Keratinocyte (primary cell): ENCODE results near the gene PPP1R12A. TPM values are rescaled to one million over a fixed set of nuclear protein-coding genes. Genes with fewer than 3 reads are reported as not detected.

ENCODE experiments used
- DNase-seq: peaks from one replicate; pipeline ENCODE4 v3.0.0-alpha.2; 2011; ENCODE audit warnings: low read depth, missing footprints, low spot score
- FAIRE-seq: peaks from 2 replicates; lab custom pipeline; 2011; peaks lifted over from hg19 to GRCh38; lab: Jason Lieb, UNC
- H2AFZ ChIP-seq: 2 replicates; pipeline ENCODE4 v1.6.0; 2012; ENCODE audit warnings: low read length, control low read depth, inconsistent platforms; ENCODE audit not compliant: control insufficient read depth
- H3K27ac ChIP-seq: 2 replicates; pipeline ENCODE4 v1.5.1; 2011; ENCODE audit warnings: low read length; ENCODE audit not compliant: control insufficient read depth, insufficient read depth
- H3K27me3 ChIP-seq: 3 replicates; pipeline ENCODE4 v1.6.0; 2011; ENCODE audit warnings: low read length; ENCODE audit not compliant: control insufficient read depth, insufficient read depth; ENCODE audit errors: extremely low read depth
- H3K36me3 ChIP-seq, 2 experiments: 2 replicates in 1 of 2; 3 replicates in 1 of 2; pipeline ENCODE4 v1.5.1; 2011; ENCODE audit warnings: low read length in 2 of 2, mild to moderate bottlenecking in 1 of 2; ENCODE audit not compliant: control insufficient read depth in 2 of 2, insufficient read depth in 2 of 2; ENCODE audit errors: extremely low read depth in 1 of 2
- H3K4me1 ChIP-seq: 3 replicates; pipeline ENCODE4 v1.5.1; 2011; ENCODE audit warnings: low read length; ENCODE audit not compliant: control insufficient read depth, insufficient read depth; ENCODE audit errors: extremely low read depth
- H3K4me2 ChIP-seq: 3 replicates; pipeline ENCODE4 v1.6.0; 2011; ENCODE audit warnings: low read depth, low read length; ENCODE audit not compliant: control insufficient read depth, insufficient read depth; ENCODE audit errors: extremely low read depth
- H3K4me3 ChIP-seq, 3 experiments: fragments of 200-600 bp in 1 of 3; sonication (generic) in 1 of 3; 2 replicates in 2 of 3; 3 replicates in 1 of 3; pipeline ENCODE4 v1.5.1; 2011 to 2016; ENCODE audit warnings: low read length in 3 of 3, mild to moderate bottlenecking in 3 of 3, control low read depth in 2 of 3, inconsistent platforms in 1 of 3, low read depth in 1 of 3, mixed read lengths in 1 of 3, mixed run types in 1 of 3, moderate library complexity in 1 of 3; ENCODE audit not compliant: control insufficient read depth in 2 of 3, insufficient read depth in 2 of 3; ENCODE audit errors: extremely low read depth in 1 of 3
- H3K79me2 ChIP-seq: 2 replicates; pipeline ENCODE4 v1.6.0; 2012; ENCODE audit warnings: low read length; ENCODE audit not compliant: control insufficient read depth, insufficient read depth
- H3K9ac ChIP-seq: 3 replicates; pipeline ENCODE4 v1.6.0; 2011; ENCODE audit warnings: low read length; ENCODE audit not compliant: control insufficient read depth, insufficient read depth; ENCODE audit errors: extremely low read depth
- H3K9me1 ChIP-seq: 3 replicates; pipeline ENCODE4 v1.6.0; 2011; ENCODE audit warnings: low read length; ENCODE audit not compliant: control insufficient read depth, insufficient read depth; ENCODE audit errors: extremely low read depth
- H3K9me3 ChIP-seq: 2 replicates; pipeline ENCODE4 v1.5.1; 2012; ENCODE audit warnings: low read depth, low read length; ENCODE audit not compliant: control insufficient read depth
- H4K20me1 ChIP-seq: 3 replicates; pipeline ENCODE4 v1.6.0; 2011; ENCODE audit warnings: low read length; ENCODE audit not compliant: control insufficient read depth, insufficient read depth; ENCODE audit errors: extremely low read depth
- CTCF ChIP-seq, 3 experiments: IDR thresholded peaks in 1 of 3; conservative IDR thresholded peaks in 1 of 3; optimal IDR thresholded peaks in 1 of 3; 2 replicates in 2 of 3; 3 replicates in 1 of 3; pipeline versions ENCODE3 to v1.5.1; 2011; ENCODE audit warnings: low read length in 3 of 3, mild to moderate bottlenecking in 3 of 3, moderate library complexity in 2 of 3, control low read depth in 1 of 3, inconsistent platforms in 1 of 3; ENCODE audit not compliant: insufficient read depth in 2 of 3; ENCODE audit errors: extremely low read depth in 1 of 3
- EZH2 ChIP-seq: IDR thresholded peaks from one replicate; pipeline ENCODE4 v1.6.1; 2012; ENCODE audit warnings: inconsistent platforms, mild to moderate bottlenecking, low read length, moderate library complexity
- dilution Hi-C: fragments of 300-500 bp; cut with MboI; formaldehyde crosslinking; loops from one replicate; pipeline ENCODE4 v1.7.0; 2020; ENCODE audit warnings: low sequenced_read_pairs; ENCODE audit not compliant: extremely low pct_ligation_motif_present
- polyA plus RNA-seq, 5 experiments: library from polyadenylated mRNA; depleted of rRNA in 3 of 5; stranded (reverse) in 3 of 5; stranded (forward) in 1 of 5; unstranded in 1 of 5; fragments of >200 nt; gene quantifications; 1 replicate in 1 of 5; 2 replicates in 3 of 5; 3 replicates in 1 of 5; pipeline versions ENCODE4 v1.2.1 to v1.2.3, GENCODE V29; 2011 to 2012; ENCODE audit warnings: missing spikeins in 2 of 5, low read depth in 1 of 5, low replicate concordance in 1 of 5

Gene PPP1R12A
- polyA plus RNA-seq, 1 donor (not counting 4 experiments of a cell fraction or from before 2014, with no cell fraction given) = 45.2 TPM

- H4K20me1 ChIP-seq = no peaks in the 10 kb centered on the region
- FAIRE-seq (peak; percentile 81), DNase-seq (peak; percentile 48)
- H2AFZ ChIP-seq = peak overlapping the region; percentile 48
- no peak overlapping the region for H3K9ac ChIP-seq
- TF ChIP-seq CTCF (optimal IDR thresholded peaks at IDR 0.05 in 1 of 3, IDR thresholded peaks at IDR 0.05 in 1 of 3, conservative IDR thresholded peaks at IDR 0.05 in 1 of 3; ENCODE audit: extremely low read depth in 1 of 3, insufficient read depth in 2 of 3, low read length in 3 of 3) (no peak), EZH2 (no peak)
- no peaks in the 10 kb centered on the region for H3K27me3 ChIP-seq
- peak overlapping the region; percentile 23 for H3K27ac ChIP-seq
- dilution Hi-C loops = no loop called here
- peak overlapping the region; percentile 59 for H3K4me2 ChIP-seq
- no peaks in the 10 kb centered on the region for H3K9me3 ChIP-seq
- no peaks in the 10 kb centered on the region for H3K9me1 ChIP-seq
- no peaks in the 10 kb centered on the region for H3K36me3 ChIP-seq
- peak overlapping the region in 1 of 3 experiments; percentile 5 for H3K4me3 ChIP-seq
- H3K4me1 ChIP-seq = peaks cover 16% of the 10 kb centered on the region
- H3K79me2 ChIP-seq = no peaks in the 10 kb centered on the region
Observed at GRCh38 chr12:79983492-79983891, 48.6 kb upstream of the PPP1R12A start.

GRCh38 chr12:79982086-79983062 lies 47.5 kb upstream of the PPP1R12A start:
- H3K27me3 ChIP-seq = no peaks in the 10 kb centered on the region
- H3K4me3 ChIP-seq = no peak overlapping the region
- H3K79me2 ChIP-seq = no peaks in the 10 kb centered on the region
- no peak overlapping the region for H3K4me2 ChIP-seq
- no peak overlapping the region for H3K9ac ChIP-seq
- H3K4me1 ChIP-seq = peaks cover 16% of the 10 kb centered on the region
- no peak overlapping the region for H3K27ac ChIP-seq
- TF ChIP-seq EZH2 (no peak), CTCF (optimal IDR thresholded peaks at IDR 0.05 in 1 of 3, IDR thresholded peaks at IDR 0.05 in 1 of 3, conservative IDR thresholded peaks at IDR 0.05 in 1 of 3; ENCODE audit: extremely low read depth in 1 of 3, insufficient read depth in 2 of 3, low read length in 3 of 3) (peak in 1 of 3 experiments; percentile 41)
- DNase-seq (no peak), FAIRE-seq (peak; percentile 20)
- H3K9me3 ChIP-seq = no peaks in the 10 kb centered on the region
- H4K20me1 ChIP-seq = no peaks in the 10 kb centered on the region
- no peak overlapping the region for H2AFZ ChIP-seq
- dilution Hi-C loops = no loop called here
- no peaks in the 10 kb centered on the region for H3K36me3 ChIP-seq
- no peaks in the 10 kb centered on the region for H3K9me1 ChIP-seq
